Tibial nerve (tissue), 4 donors: Measurements from ENCODE around the gene CEP112. TPM values are rescaled to one million over a fixed set of nuclear protein-coding genes. Genes with fewer than 3 reads are reported as not detected.
"Not testable (repeated sequence)": the region's sequence is repeated elsewhere in the genome, so short reads cannot be mapped to it uniquely, and the experiment has no call there.

Source experiments
- DNase-seq, 2 donors: peaks; one replicate each; pipeline ENCODE4 v3.0.0-alpha.2; 2019; ENCODE audit warnings: low spot score in 2 of 2
- H3K27ac ChIP-seq, 4 donors: fragments of 200-600 bp; sonication (generic) in 3 of 4; one replicate each; pipeline ENCODE4 v1.5.1; 2017 to 2019; ENCODE audit warnings: mild to moderate bottlenecking in 1 of 4
- H3K27me3 ChIP-seq, 2 donors: fragments of 200-600 bp; sonication (generic) in 1 of 2; one replicate each; pipeline versions ENCODE4 v1.5.1 to v1.6.0; 2017 to 2019
- H3K36me3 ChIP-seq, 3 donors: fragments of 200-600 bp; sonication (generic); one replicate each; pipeline ENCODE4 v1.5.1; 2018 to 2019
- H3K4me1 ChIP-seq, 4 donors: fragments of 200-600 bp; sonication (generic) in 3 of 4; one replicate each; pipeline ENCODE4 v1.5.1; 2017 to 2019
- H3K4me3 ChIP-seq, 4 donors: fragments of 200-600 bp; sonication (generic) in 3 of 4; one replicate each; pipeline ENCODE4 v1.5.1; 2017 to 2019; ENCODE audit warnings: mild to moderate bottlenecking in 1 of 4, moderate library complexity in 1 of 4
- H3K9me3 ChIP-seq, 4 donors: fragments of 200-600 bp; sonication (generic) in 3 of 4; one replicate each; pipeline ENCODE4 v1.5.1; 2017 to 2019
- CTCF ChIP-seq, 5 experiments: fragments of 200-600 bp in 3 of 5; fragments of 450-650 bp in 2 of 5; sonication (generic) in 3 of 5; IDR thresholded peaks; one replicate each; pipeline ENCODE4 v1.5.1; 2016 to 2019; ENCODE audit warnings: antibody characterized with exemption in 5 of 5, mild to moderate bottlenecking in 3 of 5, moderate library complexity in 2 of 5
- EP300 ChIP-seq, 2 donors: sonication (generic); formaldehyde crosslinking; IDR thresholded peaks; one replicate each; pipeline ENCODE4 v1.6.1; 2017; ENCODE audit warnings: antibody characterized with exemption in 2 of 2, mild to moderate bottlenecking in 1 of 2
- POLR2A ChIP-seq, 2 donors: fragments of 450-650 bp; IDR thresholded peaks; one replicate each; pipeline ENCODE4 v1.6.1; 2017; ENCODE audit warnings: antibody characterized with exemption in 2 of 2, mild to moderate bottlenecking in 2 of 2, moderate library complexity in 2 of 2
- WGBS, 2 donors: methylation state at CpG; one replicate each; pipeline ENCODE4 v1.1.5; 2018; 5-methylcytosine and 5-hydroxymethylcytosine counted together
- total RNA-seq, 4 donors: library from RNA; depleted of rRNA; stranded (reverse); fragments of >200 nt; gene quantifications; one replicate each; pipeline ENCODE4 v1.1.0, GENCODE V29; 2016

Gene CEP112
- total RNA-seq, 4 donors from 2014 or later = 26.0 to 46.8 (median 34.2) TPM

- H3K4me3 ChIP-seq = no peak overlapping the region
- H3K27ac ChIP-seq = no peak overlapping the region
- TF ChIP-seq POLR2A (IDR thresholded peaks at IDR 0.05) (no peak), CTCF (IDR thresholded peaks at IDR 0.05) (no peak), EP300 (IDR thresholded peaks at IDR 0.05) (no peak)
- peaks cover 0 to 18% (median 0%) of the 10 kb centered on the region in 3 donors for H3K36me3 ChIP-seq
- H3K9me3 ChIP-seq = peaks cover 0 to 9% (median 0%) of the 10 kb centered on the region in 4 donors
- 84 to 85% methylated on average over 1 of the region's 1 CpG for WGBS, 2 donors
- peaks cover 0 to 37% (median 2%) of the 10 kb centered on the region in 4 donors for H3K4me1 ChIP-seq
- H3K27me3 ChIP-seq = no peaks in the 10 kb centered on the region
- DNase-seq = no peak
Measured at GRCh38 chr17:65741710-65742109, 450.2 kb downstream of the CEP112 start.

- H3K27me3 ChIP-seq = no peaks in the 10 kb centered on the region
- peaks cover 0 to 18% (median 0%) of the 10 kb centered on the region in 3 donors for H3K36me3 ChIP-seq
- TF ChIP-seq CTCF (IDR thresholded peaks at IDR 0.05) (no peak), POLR2A (IDR thresholded peaks at IDR 0.05) (no peak), EP300 (IDR thresholded peaks at IDR 0.05) (no peak)
- peaks cover 0 to 9% (median 0%) of the 10 kb centered on the region in 4 donors for H3K9me3 ChIP-seq
- H3K4me3 ChIP-seq = no peak overlapping the region
- no peak for DNase-seq
- peaks cover 0 to 21% (median 2%) of the 10 kb centered on the region in 4 donors for H3K4me1 ChIP-seq
- no peak overlapping the region for H3K27ac ChIP-seq
Measured at GRCh38 chr17:65739034-65739433, 452.9 kb downstream of the CEP112 start.

- H3K9me3 ChIP-seq = peaks cover 0 to 9% (median 0%) of the 10 kb centered on the region in 4 donors
- no peak overlapping the region for H3K27ac ChIP-seq
- DNase-seq = no peak
- no peaks in the 10 kb centered on the region for H3K27me3 ChIP-seq
- no peak overlapping the region for H3K4me3 ChIP-seq
- 92 to 95% methylated on average over 4 of the region's 4 CpGs for WGBS, 2 donors
- H3K4me1 ChIP-seq = peaks cover 0 to 5% (median 0%) of the 10 kb centered on the region in 4 donors
- TF ChIP-seq POLR2A (IDR thresholded peaks at IDR 0.05) = no peak
- no peak for TF ChIP-seq CTCF (IDR thresholded peaks at IDR 0.05)
- TF ChIP-seq EP300 (IDR thresholded peaks at IDR 0.05) = no peak
- peaks cover 0 to 18% (median 0%) of the 10 kb centered on the region in 3 donors for H3K36me3 ChIP-seq
Measured at GRCh38 chr17:65737451-65737850, 454.5 kb downstream of the CEP112 start.

- no peak for DNase-seq
- WGBS, 2 donors = 94 to 96% methylated on average over 3 of the region's 3 CpGs
- H3K27ac ChIP-seq = no peak overlapping the region
- no peaks in the 10 kb centered on the region for H3K27me3 ChIP-seq
- no peaks in the 10 kb centered on the region for H3K9me3 ChIP-seq
- no peaks in the 10 kb centered on the region for H3K36me3 ChIP-seq
- H3K4me3 ChIP-seq = no peak overlapping the region
- TF ChIP-seq EP300 (IDR thresholded peaks at IDR 0.05) = no peak
- H3K4me1 ChIP-seq = no peaks in the 10 kb centered on the region
Measured at GRCh38 chr17:65733314-65733713, 458.6 kb downstream of the CEP112 start.

GRCh38 chr17:65732667-65733066 lies 459.3 kb downstream of the CEP112 start:
- not testable (repeated sequence) for DNase-seq, H3K36me3 ChIP-seq
- 96% methylated on average over 2 of the region's 2 CpGs for WGBS, 2 donors

GRCh38 chr17:65730711-65731169 lies 461.2 kb downstream of the CEP112 start:
- H3K4me3 ChIP-seq = no peak overlapping the region
- H3K27me3 ChIP-seq = no peaks in the 10 kb centered on the region
- H3K9me3 ChIP-seq = no peaks in the 10 kb centered on the region
- DNase-seq = no peak
- no peak for TF ChIP-seq POLR2A (IDR thresholded peaks at IDR 0.05)
- TF ChIP-seq CTCF (IDR thresholded peaks at IDR 0.05) = no peak
- no peak for TF ChIP-seq EP300 (IDR thresholded peaks at IDR 0.05)
- no peaks in the 10 kb centered on the region for H3K36me3 ChIP-seq
- H3K27ac ChIP-seq = no peak overlapping the region
- WGBS, 2 donors = 62 to 68% methylated on average over 3 of the region's 3 CpGs
- no peaks in the 10 kb centered on the region for H3K4me1 ChIP-seq

More at GRCh38 chr17:65732667-65733066, 459.3 kb downstream of the CEP112 start:
- H3K4me1 ChIP-seq, H3K9me3 ChIP-seq, H3K27me3 ChIP-seq, H3K4me3 ChIP-seq, H3K27ac ChIP-seq: not testable (repeated sequence)
